GM10266 (cell line): ENCODE data around the gene HIC2.
"Not testable (repeated sequence)": the region's sequence is repeated elsewhere in the genome, so short reads cannot be mapped to it uniquely, and the experiment has no call there.

Source experiments
- DNase-seq: peaks from one replicate; pipeline ENCODE4 v3.0.0; 2012; ENCODE audit errors: extremely low spot score

Gene HIC2, protein sequence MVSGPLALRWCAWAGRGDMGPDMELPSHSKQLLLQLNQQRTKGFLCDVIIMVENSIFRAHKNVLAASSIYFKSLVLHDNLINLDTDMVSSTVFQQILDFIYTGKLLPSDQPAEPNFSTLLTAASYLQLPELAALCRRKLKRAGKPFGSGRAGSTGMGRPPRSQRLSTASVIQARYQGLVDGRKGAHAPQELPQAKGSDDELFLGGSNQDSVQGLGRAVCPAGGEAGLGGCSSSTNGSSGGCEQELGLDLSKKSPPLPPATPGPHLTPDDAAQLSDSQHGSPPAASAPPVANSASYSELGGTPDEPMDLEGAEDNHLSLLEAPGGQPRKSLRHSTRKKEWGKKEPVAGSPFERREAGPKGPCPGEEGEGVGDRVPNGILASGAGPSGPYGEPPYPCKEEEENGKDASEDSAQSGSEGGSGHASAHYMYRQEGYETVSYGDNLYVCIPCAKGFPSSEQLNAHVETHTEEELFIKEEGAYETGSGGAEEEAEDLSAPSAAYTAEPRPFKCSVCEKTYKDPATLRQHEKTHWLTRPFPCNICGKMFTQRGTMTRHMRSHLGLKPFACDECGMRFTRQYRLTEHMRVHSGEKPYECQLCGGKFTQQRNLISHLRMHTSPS

DNA sequence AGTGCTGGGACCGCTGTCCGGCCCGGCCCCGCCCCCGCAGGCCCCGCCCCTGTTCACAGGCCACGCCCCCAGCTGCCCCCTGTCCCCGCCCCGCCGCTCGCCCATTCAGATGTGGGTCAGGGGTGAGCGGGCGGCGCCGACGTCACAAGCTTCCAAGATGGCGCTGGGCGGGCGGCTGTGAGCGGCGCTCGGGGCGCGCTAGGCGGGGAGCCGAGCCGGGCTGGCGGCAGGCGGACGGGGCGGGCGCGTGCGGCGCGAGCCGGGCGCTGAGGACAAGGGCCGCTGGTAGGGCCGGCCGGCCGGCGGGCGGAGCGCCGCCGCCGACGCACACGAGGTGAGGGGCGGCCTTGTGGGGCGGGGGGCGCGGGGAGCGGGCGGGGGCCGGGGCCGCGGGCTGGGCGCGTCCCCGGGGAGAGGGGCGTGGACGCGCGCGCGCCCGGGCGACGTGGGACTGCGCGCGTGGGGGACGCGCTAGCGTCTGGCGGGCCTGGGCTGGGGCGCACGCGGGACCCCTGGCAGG lies at the start of gene HIC2:
HIC2 (plus strand) TSS at position 145 of the 520 bp plus-strand sequence. CDS start 25,461 bp downstream, outside the sequence.
- DNase-seq: not testable (repeated sequence)

DNA sequence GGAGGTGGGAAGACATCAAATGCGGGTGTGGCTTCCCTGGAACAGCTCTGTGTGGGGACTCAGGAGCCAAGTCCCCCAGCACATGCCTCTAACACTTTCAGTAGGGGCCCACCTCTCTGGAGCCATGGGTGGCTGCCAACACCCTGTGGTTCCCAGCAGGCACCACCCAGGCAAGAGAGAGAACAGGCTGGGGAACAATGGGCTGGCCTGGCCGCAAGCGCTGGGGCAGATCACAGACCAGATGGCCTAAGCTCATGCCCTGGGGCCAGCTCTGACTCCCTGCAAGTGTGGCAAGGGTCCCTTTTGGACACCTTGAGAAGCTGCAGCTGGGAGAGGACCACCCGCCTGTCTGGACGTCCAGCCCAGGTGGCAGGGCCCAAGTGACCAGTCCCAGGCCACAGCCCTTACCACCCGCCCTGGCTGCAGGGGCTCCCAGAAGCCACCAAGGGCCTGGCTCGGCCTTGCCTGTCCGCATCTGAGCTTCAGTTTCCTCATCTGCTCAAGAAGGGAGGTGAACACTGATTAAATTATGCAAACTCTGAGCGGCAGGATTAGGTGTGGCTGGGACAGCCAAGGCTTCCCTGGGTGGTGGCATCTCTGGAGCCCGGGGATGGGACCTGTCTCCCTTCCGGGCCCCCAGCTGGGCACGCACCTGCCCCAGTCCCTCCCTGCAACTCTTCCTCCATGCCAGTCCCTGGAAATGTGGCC lies 48.4 kb upstream of the HIC2 start:
- not testable (repeated sequence) for DNase-seq

DNA sequence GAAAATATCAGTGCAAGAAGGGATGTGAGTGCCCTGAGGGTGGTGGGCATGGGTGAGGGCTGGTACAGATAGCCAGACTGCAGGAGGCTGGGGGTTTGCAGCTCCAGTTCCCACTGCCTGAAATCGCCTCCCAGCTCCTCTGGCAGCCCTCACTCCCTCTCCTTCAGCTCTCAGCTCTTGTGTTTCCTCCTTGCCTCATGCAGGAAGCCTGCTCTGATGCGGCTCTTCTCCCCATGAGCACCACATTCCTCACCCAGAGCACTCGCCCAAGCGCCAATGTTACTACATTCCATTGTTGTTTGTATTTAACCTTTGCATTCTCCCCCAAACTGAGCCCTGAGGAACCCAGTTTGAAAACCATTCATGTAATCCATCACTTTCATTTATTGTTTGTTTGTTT lies 41.3 kb upstream of the HIC2 start:
- not testable (repeated sequence) for DNase-seq

DNA sequence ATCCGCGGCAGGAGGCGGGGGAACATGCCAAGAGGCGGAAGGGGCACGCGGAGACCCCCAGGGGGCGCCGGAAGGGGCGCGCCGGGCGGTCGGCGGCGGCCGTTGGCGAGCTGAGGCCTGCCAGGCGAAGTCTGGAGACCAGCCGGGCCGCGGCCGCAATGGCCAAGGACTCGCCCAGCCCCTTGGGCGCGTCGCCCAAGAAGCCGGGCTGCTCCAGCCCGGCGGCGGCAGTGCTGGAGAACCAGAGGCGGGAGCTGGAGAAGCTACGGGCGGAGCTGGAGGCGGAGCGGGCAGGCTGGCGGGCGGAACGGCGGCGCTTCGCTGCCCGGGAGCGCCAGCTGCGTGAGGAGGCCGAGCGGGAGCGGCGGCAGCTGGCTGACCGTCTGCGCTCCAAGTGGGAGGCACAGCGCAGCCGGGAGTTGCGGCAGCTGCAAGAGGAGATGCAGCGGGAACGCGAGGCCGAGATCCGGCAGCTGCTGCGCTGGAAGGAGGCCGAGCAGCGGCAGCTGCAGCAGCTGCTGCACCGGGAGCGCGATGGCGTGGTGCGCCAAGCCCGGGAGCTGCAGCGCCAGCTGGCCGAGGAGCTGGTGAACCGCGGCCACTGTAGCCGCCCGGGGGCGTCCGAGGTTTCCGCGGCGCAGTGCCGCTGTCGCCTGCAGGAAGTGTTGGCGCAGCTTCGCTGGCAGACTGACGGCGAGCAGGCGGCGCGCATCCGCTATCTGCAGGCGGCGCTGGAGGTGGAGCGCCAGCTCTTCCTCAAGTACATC lies 33.3 kb upstream of the HIC2 start, which contains the start of gene RIMBP3B:
RIMBP3B (plus strand) TSS at position 51 of the 767 bp plus-strand sequence; CDS start at position 159, 108 bp downstream.
- DNase-seq: not testable (repeated sequence)

DNA sequence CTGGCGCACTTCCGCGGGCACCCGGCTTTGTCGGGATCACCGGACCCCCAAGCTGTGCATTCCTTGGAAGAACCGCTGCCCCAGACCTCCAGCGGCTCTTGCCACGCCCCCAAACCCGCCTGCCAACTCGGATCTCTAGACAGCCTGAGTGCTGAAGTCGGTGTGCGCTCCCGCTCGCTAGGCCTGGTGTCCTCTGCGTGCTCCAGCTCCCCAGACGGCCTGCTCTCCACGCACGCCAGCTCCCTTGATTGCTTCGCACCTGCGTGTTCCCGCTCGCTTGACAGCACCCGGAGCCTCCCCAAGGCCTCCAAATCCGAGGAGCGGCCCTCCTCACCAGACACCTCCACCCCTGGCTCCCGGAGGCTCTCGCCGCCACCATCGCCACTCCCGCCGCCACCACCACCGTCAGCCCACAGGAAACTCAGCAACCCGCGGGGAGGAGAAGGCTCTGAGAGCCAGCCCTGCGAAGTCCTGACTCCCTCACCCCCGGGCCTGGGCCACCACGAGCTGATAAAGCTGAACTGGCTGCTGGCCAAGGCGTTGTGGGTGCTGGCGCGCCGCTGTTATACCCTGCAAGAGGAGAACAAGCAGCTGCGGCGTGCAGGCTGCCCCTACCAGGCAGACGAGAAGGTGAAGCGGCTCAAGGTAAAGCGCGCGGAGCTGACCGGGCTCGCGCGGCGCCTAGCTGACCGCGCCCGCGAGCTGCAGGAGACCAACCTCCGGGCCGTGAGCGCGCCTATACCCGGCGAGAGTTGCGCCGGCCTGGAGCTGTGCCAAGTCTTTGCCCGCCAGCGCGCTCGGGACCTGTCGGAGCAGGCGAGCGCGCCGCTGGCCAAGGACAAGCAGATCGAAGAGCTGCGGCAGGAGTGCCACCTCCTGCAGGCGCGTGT lies 32.5 kb upstream of the HIC2 start:
- DNase-seq: not testable (repeated sequence)

DNA sequence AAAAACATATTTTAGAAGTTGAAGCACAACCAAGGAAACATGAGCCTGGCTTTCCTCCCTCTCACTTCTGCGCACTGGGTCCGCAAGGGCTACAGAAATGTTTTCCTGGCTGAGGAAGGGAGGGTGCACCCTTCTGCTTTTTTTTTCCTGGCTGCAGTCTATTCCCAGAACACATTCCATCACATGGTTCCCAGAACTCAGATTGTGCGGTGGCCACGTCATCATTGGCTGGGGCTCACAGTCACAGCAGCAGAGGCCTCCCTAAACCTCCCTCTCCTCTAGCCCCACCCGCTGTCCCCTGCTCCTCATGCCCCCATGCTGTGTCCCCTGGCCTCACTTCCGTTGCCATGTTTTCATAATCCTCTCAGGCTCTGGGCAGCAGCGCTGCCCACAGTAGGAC lies 27.7 kb upstream of the HIC2 start:
- not testable (repeated sequence) for DNase-seq

DNA sequence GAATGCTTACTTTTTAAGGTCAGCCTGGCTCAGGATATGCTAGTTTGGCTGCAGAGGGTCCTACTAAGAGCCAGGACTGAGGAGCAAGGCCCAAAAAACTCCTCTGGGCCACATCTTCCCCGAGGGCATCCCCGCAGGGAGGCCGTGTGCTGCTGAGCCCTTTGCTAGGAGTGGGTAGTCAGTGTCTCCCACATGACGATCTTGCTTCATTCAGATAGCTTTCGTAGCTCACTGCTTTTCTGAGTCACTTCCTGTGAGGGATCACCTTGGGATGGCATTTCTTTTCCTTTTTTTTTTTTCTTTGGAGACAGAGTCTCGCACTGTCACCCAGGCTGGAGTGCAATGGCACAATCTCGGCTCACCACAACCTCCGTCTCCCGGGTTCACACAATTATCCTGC lies 27.2 kb upstream of the HIC2 start:
- not testable (repeated sequence) for DNase-seq

DNA sequence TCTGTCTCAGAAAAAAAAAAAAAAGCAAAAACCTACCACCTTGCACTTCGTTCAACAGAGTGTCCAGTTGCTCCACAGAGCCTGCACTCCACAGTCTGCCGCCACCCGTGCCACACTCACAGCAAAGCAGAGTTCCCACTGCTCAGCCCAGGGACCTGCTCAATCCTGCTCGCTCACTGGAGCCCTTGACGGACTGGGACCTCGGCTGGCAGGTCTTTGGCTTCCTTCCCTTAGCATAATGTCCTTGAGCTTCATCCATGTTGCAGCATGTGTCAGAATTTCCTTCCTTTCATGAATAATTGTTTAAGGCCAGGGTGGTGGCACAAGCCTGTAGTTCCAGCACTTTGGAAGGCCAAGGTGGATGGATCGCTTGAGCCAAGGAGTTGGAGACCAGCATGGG lies 22.6 kb upstream of the HIC2 start:
- DNase-seq: not testable (repeated sequence)

DNA sequence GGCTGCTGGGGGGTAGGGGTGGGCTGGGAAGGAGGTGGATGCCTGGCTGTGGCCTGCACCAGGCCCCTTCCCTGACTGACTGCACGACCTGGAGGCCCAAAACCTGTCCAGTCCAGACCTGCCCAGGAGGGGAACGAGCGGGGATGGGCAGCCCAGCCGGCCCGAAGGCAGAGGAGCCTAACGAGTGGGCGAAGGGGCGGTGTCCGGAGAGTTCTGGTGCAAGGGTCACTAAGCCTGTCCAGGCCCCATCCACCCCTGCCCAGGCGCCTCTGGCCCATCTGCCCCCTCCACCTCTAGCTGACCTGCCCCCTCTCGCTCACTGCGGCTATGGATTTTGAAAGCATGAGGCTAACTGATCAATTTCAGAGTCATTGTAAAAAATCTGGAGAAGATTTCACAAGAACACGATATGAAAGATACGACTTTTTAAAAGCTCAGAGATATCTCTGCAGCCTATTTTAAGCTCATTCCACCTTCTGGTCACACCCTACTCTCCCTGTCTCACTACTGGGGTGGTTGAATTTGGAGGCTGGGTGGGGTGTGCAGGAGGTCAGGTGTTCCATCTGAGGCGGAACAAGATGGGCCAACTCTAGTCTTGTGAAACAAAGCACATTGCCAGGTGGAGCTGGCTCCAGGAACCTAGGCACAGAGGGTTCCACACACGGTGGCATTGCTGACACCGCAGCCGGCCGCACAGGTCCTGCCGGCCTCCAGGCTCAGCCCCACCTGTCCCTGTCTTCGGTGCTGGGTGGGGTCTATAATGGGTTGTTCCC lies 15.8 kb upstream of the HIC2 start:
- DNase-seq: not testable (repeated sequence)

DNA sequence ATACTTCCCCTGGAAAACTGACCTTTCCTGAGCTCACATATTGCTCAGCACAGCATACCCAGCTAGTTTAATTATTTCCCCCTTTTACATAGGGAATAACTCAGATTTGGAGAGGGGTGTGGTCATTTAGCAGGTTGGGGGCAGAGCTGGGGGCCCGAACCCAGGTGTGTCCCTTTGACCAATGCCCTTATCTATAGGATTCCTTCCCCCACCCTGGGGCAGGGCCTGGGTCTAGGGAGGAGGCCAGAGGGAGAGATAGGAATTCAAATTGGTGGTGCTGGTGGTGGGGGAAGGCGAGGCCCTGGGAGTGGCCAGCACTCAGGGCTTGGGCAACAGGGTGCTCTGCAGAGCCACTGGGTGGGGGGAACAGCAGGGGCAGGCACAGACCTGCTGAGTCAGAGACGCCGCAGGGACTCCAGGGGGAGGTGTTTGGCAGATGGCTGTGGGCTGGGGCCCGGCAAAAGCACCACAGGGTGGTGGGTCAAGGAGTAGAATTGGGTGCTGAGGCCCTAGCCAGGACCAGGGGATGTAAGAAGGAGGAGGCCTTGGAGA lies 14.3 kb upstream of the HIC2 start:
- not testable (repeated sequence) for DNase-seq

DNA sequence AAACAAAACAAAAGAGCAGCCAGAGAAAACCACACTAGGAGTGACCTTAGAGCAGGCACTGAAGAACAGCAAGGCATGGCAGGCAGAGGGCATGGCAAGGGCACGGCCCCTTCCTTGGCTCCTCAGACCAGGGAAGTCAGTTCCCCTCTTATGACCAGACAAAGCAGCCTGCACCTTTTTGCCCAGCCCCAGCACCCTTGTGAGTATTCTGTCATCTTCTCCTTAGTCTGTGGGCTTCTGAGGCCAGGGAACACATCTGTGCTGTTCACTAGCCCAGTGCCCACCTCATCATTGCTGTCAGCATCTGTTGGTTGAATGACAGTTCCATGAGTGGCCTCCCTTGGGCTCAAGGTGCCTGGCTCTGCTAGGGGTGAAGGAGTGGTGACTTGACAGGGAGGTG lies 10.0 kb upstream of the HIC2 start:
- DNase-seq: not testable (repeated sequence)

DNA sequence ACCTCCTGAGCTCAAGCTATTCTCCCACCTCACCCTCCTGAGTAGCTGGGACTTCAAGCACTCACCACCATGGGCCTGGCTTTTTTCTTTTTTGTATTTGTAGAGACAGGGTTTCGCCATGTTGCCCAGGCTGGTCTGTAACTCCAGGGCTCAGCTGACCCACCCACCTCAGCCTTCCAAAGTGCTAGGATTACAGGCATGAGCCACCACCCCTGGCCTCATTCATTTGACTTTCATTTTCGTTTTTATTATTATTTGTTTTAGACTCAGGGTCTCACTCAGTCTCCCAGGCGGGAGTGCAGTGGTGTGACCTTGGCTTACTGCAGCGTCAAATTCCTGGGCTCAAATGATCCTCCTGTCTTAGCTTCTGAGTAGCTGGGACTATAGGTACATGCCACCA lies 9.4 kb upstream of the HIC2 start:
- DNase-seq: not testable (repeated sequence)

DNA sequence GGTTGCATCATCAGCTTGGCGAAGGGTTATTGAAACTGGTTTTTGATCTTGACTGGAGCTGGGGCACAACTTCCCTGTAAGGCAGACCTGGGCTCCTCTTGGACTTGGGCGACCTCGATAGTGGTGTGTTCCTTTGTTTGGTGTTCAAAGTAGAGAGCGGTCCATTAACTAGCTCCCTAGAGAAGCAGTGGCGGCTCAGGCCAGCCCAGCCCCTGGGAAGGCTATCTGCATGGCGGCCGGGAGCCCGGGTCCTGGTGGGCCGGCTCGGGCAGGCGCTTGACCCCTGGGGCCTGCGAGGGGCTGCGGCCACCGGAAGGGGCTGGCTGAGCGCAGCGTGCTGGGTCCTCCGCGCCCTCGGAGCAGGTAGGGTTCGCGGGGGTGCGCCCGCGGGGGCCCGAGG lies 796 bp upstream of the HIC2 start:
- DNase-seq: not testable (repeated sequence)

DNA sequence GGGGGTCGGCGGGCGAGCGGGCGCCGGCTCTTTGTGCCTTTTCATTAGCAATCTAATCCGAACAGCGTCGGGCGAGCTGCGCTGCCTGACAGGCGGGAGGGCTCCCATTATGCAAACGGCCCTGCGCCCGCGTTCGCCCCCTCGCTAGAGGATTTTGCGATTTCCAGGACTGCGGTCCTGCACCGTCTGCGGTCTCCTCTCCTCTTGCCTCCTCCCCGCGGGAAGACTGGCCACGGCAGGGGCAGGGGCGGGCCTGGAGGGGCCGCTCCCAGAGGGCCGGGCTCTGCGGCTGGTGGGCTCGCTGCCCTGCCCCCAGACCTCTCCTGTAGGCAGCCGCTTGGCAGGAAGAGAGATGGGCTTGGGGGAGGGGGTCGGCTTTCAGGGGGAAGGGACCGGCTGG lies 682 bp downstream of the HIC2 start:
- DNase-seq: not testable (repeated sequence)

DNA sequence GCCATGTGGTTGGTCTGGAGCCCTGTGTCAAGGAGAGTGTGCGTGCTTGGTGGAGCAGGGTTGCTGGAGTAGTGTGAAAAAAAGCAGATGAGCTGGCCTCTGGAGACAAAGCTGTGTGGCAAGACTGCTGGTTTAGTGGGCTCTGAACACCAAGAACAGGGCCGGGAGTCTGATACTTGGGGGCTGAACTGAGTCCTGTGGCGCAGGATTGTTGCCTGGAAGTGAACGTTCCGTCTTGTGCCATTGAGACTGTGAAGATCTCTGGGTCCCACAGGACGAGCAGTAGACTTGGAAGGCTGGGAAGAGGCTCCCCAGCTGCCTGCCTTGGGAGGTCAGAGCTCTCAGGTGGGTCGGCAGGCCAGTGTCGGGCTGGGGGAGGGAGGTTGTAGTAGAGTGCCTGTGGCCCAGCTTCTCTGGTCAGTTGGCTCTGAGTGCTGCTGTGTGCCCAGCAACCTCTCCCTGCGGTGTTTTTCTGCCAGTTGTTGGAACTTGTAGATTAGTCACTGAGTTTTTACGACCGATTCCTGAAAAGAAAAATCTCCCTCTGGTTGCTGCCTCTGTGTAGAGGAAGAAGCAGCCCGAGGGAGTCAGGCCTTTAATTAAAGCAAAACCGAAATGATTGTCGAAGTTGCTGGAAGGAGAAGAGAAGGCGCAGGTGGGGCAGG lies 1.9 kb downstream of the HIC2 start:
- not testable (repeated sequence) for DNase-seq

DNA sequence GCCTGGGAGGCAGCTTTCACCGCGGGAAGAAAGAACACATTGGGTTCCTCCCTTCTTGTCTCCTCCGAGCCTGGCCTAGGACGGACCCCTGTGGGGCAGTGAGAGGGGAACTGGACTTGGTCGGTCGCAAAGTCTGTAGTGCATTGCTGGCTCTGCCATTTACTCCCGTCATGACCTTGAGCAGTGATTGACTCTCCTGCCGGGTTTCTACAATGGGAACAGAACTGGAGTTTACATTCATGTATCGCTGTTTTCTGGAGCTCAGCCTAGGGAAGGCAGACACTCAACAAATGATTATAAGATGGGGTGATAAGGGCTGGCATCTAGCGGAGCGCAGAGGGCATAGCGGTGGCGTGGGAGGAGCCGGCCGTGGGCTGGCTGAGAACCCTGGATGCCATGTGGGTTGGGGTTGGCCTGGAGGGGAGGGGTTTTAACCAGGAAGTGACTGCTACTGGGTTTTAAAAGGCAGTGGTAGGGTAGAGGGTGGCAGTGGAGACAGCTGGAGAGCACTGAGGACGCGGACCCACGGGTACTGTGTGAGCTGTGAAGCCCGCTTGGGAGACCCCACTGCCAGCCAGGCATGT lies 3.1 kb downstream of the HIC2 start:
- DNase-seq: not testable (repeated sequence)

DNA sequence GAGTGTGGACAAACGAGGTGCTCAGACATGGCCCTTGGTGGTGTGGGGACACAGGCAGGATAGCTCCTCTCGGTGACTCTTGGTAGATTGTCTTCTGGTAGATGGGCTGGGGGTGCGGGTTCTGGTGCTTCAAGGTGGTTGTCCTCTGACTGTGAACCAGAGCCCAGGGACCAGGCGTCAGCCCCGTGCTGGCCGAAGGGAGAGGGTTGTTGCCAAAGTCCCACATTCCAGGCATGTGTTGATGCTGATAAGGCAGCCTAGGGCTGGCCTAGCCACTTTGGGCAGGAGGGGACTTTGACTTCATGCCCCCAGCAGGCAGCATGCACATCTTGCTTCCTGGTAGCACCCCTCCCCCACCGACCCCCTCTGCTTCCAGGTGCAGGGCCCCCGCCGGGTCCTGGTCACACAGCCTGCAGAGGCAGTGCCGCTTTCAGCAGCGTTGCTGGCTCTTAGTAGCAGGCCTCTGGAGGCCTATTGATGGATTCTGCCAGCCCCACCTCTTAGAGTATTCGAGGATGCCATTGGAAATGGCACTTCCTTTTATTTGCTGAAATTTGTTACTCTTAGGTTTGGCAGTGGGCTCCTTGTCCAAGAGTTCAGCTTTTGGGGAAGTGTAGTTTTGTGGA lies 7.0 kb downstream of the HIC2 start:
- DNase-seq: not testable (repeated sequence)
